HG02970 (cell line): ENCODE measurements around the gene PPP1R2.

ENCODE experiments used
- ATAC-seq: cut with Tn5 transposase; IDR thresholded peaks from one replicate; pipeline ENCODE4 v1.9.1; 2021; ENCODE audit warnings: mild to moderate bottlenecking, moderate library complexity, moderate number of reproducible peaks; ENCODE audit not compliant: unreplicated experiment, low FRiP score

PPP1R2 gene

DNA sequence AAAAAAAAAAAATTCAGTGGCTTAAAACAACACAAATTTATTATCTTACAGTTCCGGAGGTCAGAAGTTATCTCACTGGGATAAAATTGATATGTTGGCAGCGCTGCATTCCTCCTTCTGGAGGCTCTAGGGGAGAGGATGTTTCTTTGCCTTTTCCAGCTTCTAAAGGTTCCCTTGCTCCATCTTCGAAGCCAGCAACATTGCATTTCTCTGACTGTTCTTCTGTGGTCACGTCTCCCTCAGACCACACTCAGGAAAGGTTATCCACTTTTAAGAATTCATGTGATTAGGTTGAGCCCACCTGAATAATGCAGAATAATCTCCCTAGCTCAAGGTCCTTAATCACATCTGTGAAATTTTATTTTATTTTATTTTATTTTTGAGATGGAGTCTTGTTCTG is 76.9 kb downstream of the PPP1R2 start:
- ATAC-seq: no peak
